A673 (cell line): ENCODE results near the gene GPR89B.
"Not testable (repeated sequence)": the region's sequence is repeated elsewhere in the genome, so short reads cannot be mapped to it uniquely, and the experiment has no call there.

Experiments used
- CTCF ChIP-seq: fragments of 300-800, 200-600 bp; sonication (generic); conservative IDR thresholded peaks from 2 replicates; pipeline ENCODE4 v1.5.1; 2017; ENCODE audit warnings: low read depth, mild to moderate bottlenecking, antibody characterized with exemption, low read length, moderate library complexity, mixed read lengths
- EZH2 ChIP-seq: fragments of 200-600 bp; sonication (generic); IDR thresholded peaks from 2 replicates; pipeline ENCODE4 v1.6.1; 2017; ENCODE audit warnings: borderline replicate concordance, low read depth, mild to moderate bottlenecking, mixed read lengths, antibody characterized with exemption, low read length; ENCODE audit not compliant: poor library complexity, severe bottlenecking

- not testable (repeated sequence) for TF ChIP-seq CTCF, EZH2
Observed at GRCh38 chr1:147966657-147967056, 38.4 kb downstream of the GPR89B start.
